WERI-Rb-1 (cell line): ENCODE results near the gene ERFE.

Source experiments
- DNase-seq: peaks from one replicate; pipeline ENCODE4 v3.0.0-alpha.2; 2020
- H3K27ac ChIP-seq: fragments of 250-450 bp; sonication (Bioruptor Pico); 2 replicates; pipeline ENCODE4 v1.5.1; 2020; ENCODE audit warnings: mild to moderate bottlenecking, moderate library complexity
- H3K27me3 ChIP-seq: fragments of 250-450 bp; sonication (Bioruptor Pico); 2 replicates; pipeline ENCODE4 v1.5.1; 2021; ENCODE audit warnings: mild to moderate bottlenecking, low read depth, moderate library complexity; ENCODE audit not compliant: insufficient read depth, severe bottlenecking
- H3K36me3 ChIP-seq: fragments of 250-450 bp; sonication (Bioruptor Pico); 2 replicates; pipeline ENCODE4 v1.5.1; 2020; ENCODE audit warnings: mild to moderate bottlenecking, moderate library complexity
- H3K4me3 ChIP-seq: 2 replicates; pipeline ENCODE4 v1.5.1; 2011; ENCODE audit warnings: low read depth, mild to moderate bottlenecking, control low read depth, low read length
- H3K9me3 ChIP-seq: fragments of 250-450 bp; sonication (Bioruptor Pico); 2 replicates; pipeline ENCODE4 v1.5.1; 2021; ENCODE audit warnings: mild to moderate bottlenecking, moderate library complexity; ENCODE audit not compliant: severe bottlenecking
- TF ChIP-seq, protein P1 (sequence below): IDR thresholded peaks from 2 replicates; pipeline ENCODE4 v1.5.1; 2011; ENCODE audit warnings: low read depth, mild to moderate bottlenecking, control low read depth, inconsistent platforms, low read length

ERFE gene

DNA sequence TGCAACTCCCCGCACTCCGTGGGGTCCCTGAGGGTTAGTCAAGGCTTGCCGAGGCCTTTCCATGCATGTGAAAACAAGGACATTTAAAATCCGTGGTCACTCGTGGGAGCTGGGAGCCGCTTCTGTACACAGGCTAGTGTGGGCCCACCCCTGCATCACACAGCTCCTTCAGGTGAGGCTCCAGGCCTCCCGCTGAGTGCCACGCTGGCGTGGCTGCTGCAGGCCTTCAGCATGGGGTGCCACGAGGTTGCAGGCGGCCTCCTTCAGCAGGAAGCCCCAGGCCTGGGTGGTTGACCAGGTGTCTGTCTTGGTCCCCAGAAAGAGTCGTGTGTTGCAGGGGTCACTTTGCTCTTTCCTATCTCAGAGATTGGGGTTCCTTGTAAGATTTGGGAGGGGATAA is 13.7 kb upstream of the ERFE start:
- H3K27me3 ChIP-seq, result no peaks in the 10 kb centered on the region
- no peaks in the 10 kb centered on the region for H3K36me3 ChIP-seq
- no peak overlapping the region for H3K4me3 ChIP-seq
- TF ChIP-seq, protein P1, sequence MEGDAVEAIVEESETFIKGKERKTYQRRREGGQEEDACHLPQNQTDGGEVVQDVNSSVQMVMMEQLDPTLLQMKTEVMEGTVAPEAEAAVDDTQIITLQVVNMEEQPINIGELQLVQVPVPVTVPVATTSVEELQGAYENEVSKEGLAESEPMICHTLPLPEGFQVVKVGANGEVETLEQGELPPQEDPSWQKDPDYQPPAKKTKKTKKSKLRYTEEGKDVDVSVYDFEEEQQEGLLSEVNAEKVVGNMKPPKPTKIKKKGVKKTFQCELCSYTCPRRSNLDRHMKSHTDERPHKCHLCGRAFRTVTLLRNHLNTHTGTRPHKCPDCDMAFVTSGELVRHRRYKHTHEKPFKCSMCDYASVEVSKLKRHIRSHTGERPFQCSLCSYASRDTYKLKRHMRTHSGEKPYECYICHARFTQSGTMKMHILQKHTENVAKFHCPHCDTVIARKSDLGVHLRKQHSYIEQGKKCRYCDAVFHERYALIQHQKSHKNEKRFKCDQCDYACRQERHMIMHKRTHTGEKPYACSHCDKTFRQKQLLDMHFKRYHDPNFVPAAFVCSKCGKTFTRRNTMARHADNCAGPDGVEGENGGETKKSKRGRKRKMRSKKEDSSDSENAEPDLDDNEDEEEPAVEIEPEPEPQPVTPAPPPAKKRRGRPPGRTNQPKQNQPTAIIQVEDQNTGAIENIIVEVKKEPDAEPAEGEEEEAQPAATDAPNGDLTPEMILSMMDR, result no peak
- no peak for DNase-seq
- no peaks in the 10 kb centered on the region for H3K9me3 ChIP-seq
- H3K27ac ChIP-seq, result no peak overlapping the region

DNA sequence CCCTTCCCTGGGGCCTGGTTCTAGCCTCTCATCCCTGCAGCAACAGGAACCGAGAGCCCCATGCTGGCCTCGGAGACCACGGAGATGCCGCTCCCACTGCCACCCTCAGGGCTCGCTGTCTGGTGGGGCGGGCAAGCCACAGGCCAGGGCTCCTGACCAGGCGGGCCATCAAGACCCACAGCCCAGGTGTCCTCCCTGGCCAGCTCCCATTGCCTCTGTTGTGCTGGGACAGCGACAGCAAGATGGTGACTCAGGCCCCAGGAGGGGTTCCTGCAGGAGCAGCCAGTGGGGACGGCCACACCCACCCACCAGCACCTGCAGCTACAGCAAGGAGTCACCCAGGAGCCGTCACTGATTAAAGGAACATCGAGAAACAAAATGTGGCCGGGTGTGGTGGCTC is 12.9 kb upstream of the ERFE start:
- H3K9me3 ChIP-seq, result no peaks in the 10 kb centered on the region
- H3K27me3 ChIP-seq, result no peaks in the 10 kb centered on the region
- no peak overlapping the region for H3K27ac ChIP-seq
- no peaks in the 10 kb centered on the region for H3K36me3 ChIP-seq
- TF ChIP-seq, protein P1, result no peak
- no peak overlapping the region for H3K4me3 ChIP-seq
- no peak for DNase-seq

DNA sequence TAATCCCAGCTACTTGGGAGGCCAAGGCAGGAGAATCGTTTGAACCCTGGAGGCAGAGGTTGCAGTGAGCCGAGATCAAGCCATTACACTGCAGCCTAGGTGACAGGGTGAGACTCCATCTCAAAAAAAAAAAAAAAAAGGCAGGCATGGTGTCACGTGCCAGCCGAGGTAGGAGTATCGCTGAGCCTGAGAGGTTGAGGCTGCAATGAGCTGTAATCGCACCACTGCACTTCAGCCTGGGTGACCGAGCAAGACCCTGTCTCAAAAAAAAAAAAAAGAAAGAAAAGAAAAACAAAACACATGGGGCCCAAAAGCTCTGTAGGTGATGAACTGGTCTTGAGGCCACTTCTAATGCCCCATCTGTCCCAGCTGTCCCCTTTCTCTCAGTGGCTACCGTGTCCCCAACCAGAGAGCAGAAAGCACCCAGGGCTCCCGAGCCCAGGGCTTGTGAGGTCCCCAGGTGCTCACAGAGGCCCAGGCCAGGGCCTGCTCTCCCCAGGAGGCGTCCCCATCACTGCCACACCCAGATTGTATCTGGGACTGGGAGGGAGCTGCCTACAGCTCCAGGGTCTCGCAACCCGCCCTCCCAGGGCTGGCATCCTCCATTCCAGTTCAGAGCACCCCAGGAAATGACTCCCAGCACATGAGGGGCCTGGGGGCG is 11.8 kb upstream of the ERFE start:
- Histone ChIP-seq H3K4me3 (no peak overlapping the region), H3K9me3 (no peaks in the 10 kb centered on the region), H3K27ac (no peak overlapping the region), H3K27me3 (no peaks in the 10 kb centered on the region), H3K36me3 (no peaks in the 10 kb centered on the region)
- TF ChIP-seq, protein P1, result no peak
- DNase-seq, result peak; percentile 68

DNA sequence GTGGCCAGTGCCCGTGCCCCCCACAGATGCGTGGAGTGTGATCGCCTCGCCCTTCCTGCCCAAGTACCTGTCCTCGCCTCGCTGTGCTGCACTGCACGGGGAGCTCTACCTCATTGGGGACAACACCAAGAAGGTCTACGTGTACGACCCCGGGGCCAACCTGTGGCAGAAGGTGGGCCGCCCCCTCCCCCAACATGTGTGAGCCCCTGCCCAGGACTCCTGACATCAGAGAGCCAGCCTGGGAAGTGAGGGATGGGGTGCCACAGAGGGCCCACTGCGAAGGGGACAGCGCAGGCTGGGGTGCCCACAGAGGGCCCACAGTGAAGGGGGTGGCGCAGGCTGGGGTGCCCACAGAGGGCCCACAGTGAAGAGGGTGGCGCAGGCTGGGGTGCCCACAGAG is 9.8 kb upstream of the ERFE start:
- Histone ChIP-seq H3K9me3 (peaks cover under 1% of the 10 kb centered on the region), H3K27me3 (no peaks in the 10 kb centered on the region), H3K4me3 (no peak overlapping the region), H3K36me3 (no peaks in the 10 kb centered on the region), H3K27ac (no peak overlapping the region)
- TF ChIP-seq, protein P1, result no peak
- DNase-seq, result no peak

DNA sequence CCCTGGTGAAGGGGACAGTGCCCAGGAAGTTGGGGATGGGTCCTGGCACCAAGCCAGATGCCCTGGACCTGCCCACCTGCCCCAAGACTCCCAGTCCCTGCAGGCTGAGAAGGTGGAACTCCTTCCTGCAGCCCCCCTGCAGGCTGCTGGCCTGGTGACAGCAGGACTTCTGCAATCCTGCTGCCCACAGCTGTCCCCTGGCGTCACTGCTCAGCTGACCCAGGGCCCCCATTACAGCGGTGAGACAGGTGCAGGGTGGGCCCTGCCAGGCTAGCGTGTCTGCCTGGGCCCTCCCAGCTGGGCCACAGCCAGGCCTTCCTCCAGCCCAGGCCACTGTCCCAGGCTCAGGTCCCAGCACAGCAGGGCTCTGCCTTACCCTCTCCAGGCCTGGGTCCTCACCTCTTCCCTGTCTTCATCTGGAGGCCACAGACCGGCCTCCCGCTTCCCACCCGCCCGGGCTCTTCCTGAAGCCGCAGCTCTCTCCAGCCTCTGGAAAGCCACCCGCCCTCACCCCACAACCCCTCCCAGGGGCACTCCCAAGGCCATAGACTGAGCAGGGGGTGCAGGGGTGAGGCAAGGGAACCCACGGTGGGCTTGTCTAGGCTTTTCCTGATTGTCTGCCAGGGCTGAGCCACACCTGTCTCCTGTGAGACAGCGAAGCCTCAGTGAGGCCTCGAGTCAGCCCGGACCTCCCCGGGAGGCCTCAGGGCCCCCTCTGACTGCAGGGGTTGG is 8.8 kb upstream of the ERFE start:
- H3K9me3 ChIP-seq, result peaks cover 2% of the 10 kb centered on the region
- no peaks in the 10 kb centered on the region for H3K36me3 ChIP-seq
- TF ChIP-seq, protein P1, result no peak
- H3K4me3 ChIP-seq, result no peak overlapping the region
- H3K27me3 ChIP-seq, result no peaks in the 10 kb centered on the region
- no peak overlapping the region for H3K27ac ChIP-seq
- no peak for DNase-seq

DNA sequence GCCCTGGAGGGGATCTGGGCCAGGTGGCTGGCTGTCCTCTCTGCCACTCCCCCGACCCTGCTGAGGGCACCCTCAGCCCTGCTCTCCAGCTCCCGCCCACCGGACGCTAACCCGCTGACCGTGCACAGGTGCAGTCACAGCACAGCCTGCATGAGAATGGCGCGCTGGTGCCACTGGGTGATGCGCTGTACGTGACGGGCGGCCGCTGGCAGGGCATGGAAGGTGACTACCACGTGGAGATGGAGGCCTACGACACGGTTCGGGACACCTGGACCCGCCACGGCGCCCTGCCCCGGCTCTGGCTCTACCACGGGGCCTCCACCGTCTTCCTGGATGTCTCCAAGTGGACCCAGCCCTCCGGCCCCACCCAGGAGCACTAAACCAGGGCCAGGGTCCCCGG is 8.1 kb upstream of the ERFE start:
- TF ChIP-seq, protein P1, result no peak
- Histone ChIP-seq H3K36me3 (no peaks in the 10 kb centered on the region), H3K4me3 (no peak overlapping the region), H3K27me3 (no peaks in the 10 kb centered on the region), H3K9me3 (peaks cover 2% of the 10 kb centered on the region), H3K27ac (no peak overlapping the region)
- no peak for DNase-seq
